Erythroblast (primary cell): ENCODE results near the gene EBP.

Source experiments
- GATA1 ChIP-seq: IDR thresholded peaks from 2 replicates; pipeline ENCODE4 v1.6.1; 2011; ENCODE audit warnings: low read depth, mild to moderate bottlenecking, control low read depth, low read length, moderate library complexity
- POLR2A ChIP-seq: IDR thresholded peaks from 2 replicates; pipeline ENCODE4 v1.6.1; 2011; ENCODE audit warnings: mild to moderate bottlenecking, low read length

- TF ChIP-seq POLR2A (no peak), GATA1 (no peak)
Measured at GRCh38 chrX:48505481-48505880, 16.1 kb upstream of the EBP start.
